ENCODE data around the gene SORD. TPM values are rescaled to one million over a fixed set of nuclear protein-coding genes. Genes with fewer than 3 reads are reported as not detected.
"Not testable (repeated sequence)": the region's sequence is repeated elsewhere in the genome, so short reads cannot be mapped to it uniquely, and the experiment has no call there.

Gene SORD
- total RNA-seq, 1 experiment from 2014 or later = 116 TPM

GRCh38 chr15:45040396-45040795 lies 17.4 kb downstream of the SORD start:
- H3K4me1 ChIP-seq (ENCODE audit: control insufficient read depth in 1 of 2, insufficient read depth in 2 of 2, low read length in 2 of 2); H3K27me3 ChIP-seq (ENCODE audit: insufficient read depth, low read length); H2AFZ ChIP-seq (ENCODE audit: low read depth, low read length, poor library complexity, severe bottlenecking); ATAC-seq; H3K9me3 ChIP-seq (ENCODE audit: control insufficient read depth in 1 of 2, insufficient read depth in 1 of 2, low read depth in 1 of 2, low read length in 2 of 2); H3K4me2 ChIP-seq (ENCODE audit: low read length); H3K36me3 ChIP-seq (ENCODE audit: control insufficient read depth in 1 of 2, insufficient read depth in 2 of 2, low read length in 2 of 2); H3K9me2 ChIP-seq (ENCODE audit: insufficient read depth); H3K9ac ChIP-seq (ENCODE audit: low read length); H3K4me3 ChIP-seq (replicated peaks in 1 of 2; ENCODE audit: low read depth in 1 of 2, low read length in 2 of 2); intact Hi-C loops (cut with micrococcal nuclease); BruUV-seq (replicated peaks); RAD21 ChIA-PET (ENCODE audit: low non-redundant PET in 1 of 2, low total read pairs in 2 of 2, uncharacterized antibody in 2 of 2, unreplicated experiment in 2 of 2); H4K20me1 ChIP-seq (ENCODE audit: insufficient read depth); DNase-seq (ENCODE audit: low read depth, low spot score); H3K79me2 ChIP-seq (ENCODE audit: insufficient read depth, low read length); CTCF ChIA-PET; H3K27ac ChIP-seq (ENCODE audit: low read depth, low read length); POLR2A ChIA-PET: not testable (repeated sequence)

DNA sequence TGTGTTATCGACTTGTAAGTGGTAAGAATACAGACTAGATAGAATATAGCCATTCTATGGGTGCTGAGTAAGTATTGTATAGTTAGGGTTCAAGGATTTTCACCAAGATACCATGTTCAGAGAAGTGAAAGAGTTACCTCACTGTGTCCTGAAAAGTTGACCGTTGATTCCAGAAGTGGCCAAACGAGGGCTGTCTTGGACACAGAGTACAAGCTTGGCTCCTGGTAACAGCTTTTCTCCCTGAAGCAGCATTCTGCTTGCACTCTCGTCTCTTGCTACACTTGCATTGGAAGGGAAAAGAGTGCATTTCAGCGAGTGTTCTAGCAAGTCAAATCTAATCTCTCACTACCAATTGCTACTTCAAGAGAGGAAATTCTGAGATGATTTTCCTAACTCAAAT lies 18.5 kb downstream of the SORD start:
- H3K4me2 ChIP-seq (ENCODE audit: low read length); H3K36me3 ChIP-seq (ENCODE audit: control insufficient read depth in 1 of 2, insufficient read depth in 2 of 2, low read length in 2 of 2); CTCF ChIA-PET; H3K9ac ChIP-seq (ENCODE audit: low read length); POLR2A ChIA-PET; H3K4me3 ChIP-seq (replicated peaks in 1 of 2; ENCODE audit: low read depth in 1 of 2, low read length in 2 of 2); DNase-seq (ENCODE audit: low read depth, low spot score); H2AFZ ChIP-seq (ENCODE audit: low read depth, low read length, poor library complexity, severe bottlenecking); H3K79me2 ChIP-seq (ENCODE audit: insufficient read depth, low read length); H3K9me3 ChIP-seq (ENCODE audit: control insufficient read depth in 1 of 2, insufficient read depth in 1 of 2, low read depth in 1 of 2, low read length in 2 of 2); H4K20me1 ChIP-seq (ENCODE audit: insufficient read depth); BruUV-seq (replicated peaks); RAD21 ChIA-PET (ENCODE audit: low non-redundant PET in 1 of 2, low total read pairs in 2 of 2, uncharacterized antibody in 2 of 2, unreplicated experiment in 2 of 2); intact Hi-C loops (cut with micrococcal nuclease); H3K4me1 ChIP-seq (ENCODE audit: control insufficient read depth in 1 of 2, insufficient read depth in 2 of 2, low read length in 2 of 2); H3K9me2 ChIP-seq (ENCODE audit: insufficient read depth); H3K27me3 ChIP-seq (ENCODE audit: insufficient read depth, low read length); ATAC-seq; H3K27ac ChIP-seq (ENCODE audit: low read depth, low read length): not testable (repeated sequence)

DNA sequence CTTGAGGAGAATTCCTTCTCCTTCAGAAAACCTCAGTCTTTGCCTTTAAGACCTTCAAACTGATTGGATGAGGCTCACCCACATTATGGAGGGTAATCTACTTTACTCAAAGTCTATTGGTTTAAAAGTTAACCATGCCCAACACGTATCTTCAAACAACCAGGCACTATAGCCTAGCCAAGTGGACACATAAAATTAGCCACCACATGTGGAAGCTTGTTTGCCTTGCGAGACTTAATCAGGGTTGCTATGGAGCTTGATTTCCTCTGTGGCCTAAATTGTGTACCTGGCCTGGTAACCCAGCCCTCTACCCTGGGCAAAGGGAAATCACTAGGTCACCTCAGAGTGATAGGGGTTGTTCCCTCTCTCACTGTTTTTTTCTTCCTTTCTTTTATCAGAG lies 19.9 kb downstream of the SORD start:
- H3K4me1 ChIP-seq (ENCODE audit: control insufficient read depth in 1 of 2, insufficient read depth in 2 of 2, low read length in 2 of 2); RAD21 ChIA-PET (ENCODE audit: low non-redundant PET in 1 of 2, low total read pairs in 2 of 2, uncharacterized antibody in 2 of 2, unreplicated experiment in 2 of 2); H3K4me3 ChIP-seq (replicated peaks in 1 of 2; ENCODE audit: low read depth in 1 of 2, low read length in 2 of 2); H3K9ac ChIP-seq (ENCODE audit: low read length); H3K79me2 ChIP-seq (ENCODE audit: insufficient read depth, low read length); H3K4me2 ChIP-seq (ENCODE audit: low read length); H4K20me1 ChIP-seq (ENCODE audit: insufficient read depth); intact Hi-C loops (cut with micrococcal nuclease); CTCF ChIA-PET; H3K9me2 ChIP-seq (ENCODE audit: insufficient read depth); H3K9me3 ChIP-seq (ENCODE audit: control insufficient read depth in 1 of 2, insufficient read depth in 1 of 2, low read depth in 1 of 2, low read length in 2 of 2); H3K36me3 ChIP-seq (ENCODE audit: control insufficient read depth in 1 of 2, insufficient read depth in 2 of 2, low read length in 2 of 2); BruUV-seq (replicated peaks); H3K27me3 ChIP-seq (ENCODE audit: insufficient read depth, low read length); DNase-seq (ENCODE audit: low read depth, low spot score); ATAC-seq; H2AFZ ChIP-seq (ENCODE audit: low read depth, low read length, poor library complexity, severe bottlenecking); POLR2A ChIA-PET; H3K27ac ChIP-seq (ENCODE audit: low read depth, low read length): not testable (repeated sequence)

- H2AFZ ChIP-seq (ENCODE audit: low read depth, low read length, poor library complexity, severe bottlenecking); H3K79me2 ChIP-seq (ENCODE audit: insufficient read depth, low read length); H3K4me2 ChIP-seq (ENCODE audit: low read length); H3K9ac ChIP-seq (ENCODE audit: low read length); H4K20me1 ChIP-seq (ENCODE audit: insufficient read depth); BruUV-seq (replicated peaks); H3K9me2 ChIP-seq (ENCODE audit: insufficient read depth); intact Hi-C loops (cut with micrococcal nuclease); H3K4me1 ChIP-seq (ENCODE audit: control insufficient read depth in 1 of 2, insufficient read depth in 2 of 2, low read length in 2 of 2); H3K27me3 ChIP-seq (ENCODE audit: insufficient read depth, low read length); H3K27ac ChIP-seq (ENCODE audit: low read depth, low read length); ATAC-seq; DNase-seq (ENCODE audit: low read depth, low spot score); RAD21 ChIA-PET (ENCODE audit: low non-redundant PET in 1 of 2, low total read pairs in 2 of 2, uncharacterized antibody in 2 of 2, unreplicated experiment in 2 of 2); CTCF ChIA-PET; H3K4me3 ChIP-seq (replicated peaks in 1 of 2; ENCODE audit: low read depth in 1 of 2, low read length in 2 of 2); H3K9me3 ChIP-seq (ENCODE audit: control insufficient read depth in 1 of 2, insufficient read depth in 1 of 2, low read depth in 1 of 2, low read length in 2 of 2); POLR2A ChIA-PET: not testable (repeated sequence)
- peaks cover 0 to 22% of the 10 kb centered on the region in 2 experiments; a peak in 1 of 4 replicates for H3K36me3 ChIP-seq (ENCODE audit: control insufficient read depth in 1 of 2, insufficient read depth in 2 of 2, low read length in 2 of 2)
These were observed 21.3 kb downstream of the SORD start for GRCh38 chr15:45044270-45044669.

DNA sequence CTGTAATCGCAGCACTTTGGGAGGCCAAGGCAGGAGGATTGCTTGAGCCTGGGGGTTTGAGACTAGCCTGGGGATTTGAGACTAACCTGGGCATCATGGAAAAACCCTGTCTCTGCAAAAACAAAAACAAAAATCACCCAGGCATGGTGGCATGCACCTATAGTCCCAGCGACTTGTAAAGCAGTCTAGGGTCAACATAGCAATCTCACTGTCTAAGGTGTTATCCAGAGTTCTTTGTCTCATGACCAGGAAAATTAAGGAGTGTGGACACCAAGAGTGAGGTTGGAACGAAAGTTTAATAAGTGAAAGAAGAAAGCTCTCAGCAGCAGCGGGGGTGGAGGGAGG lies 25.4 kb downstream of the SORD start:
- H3K27me3 ChIP-seq (ENCODE audit: insufficient read depth, low read length); intact Hi-C loops (cut with micrococcal nuclease); H3K27ac ChIP-seq (ENCODE audit: low read depth, low read length); H3K4me3 ChIP-seq (replicated peaks in 1 of 2; ENCODE audit: low read depth in 1 of 2, low read length in 2 of 2); H3K9me3 ChIP-seq (ENCODE audit: control insufficient read depth in 1 of 2, insufficient read depth in 1 of 2, low read depth in 1 of 2, low read length in 2 of 2); BruUV-seq (replicated peaks); CTCF ChIA-PET; H3K4me2 ChIP-seq (ENCODE audit: low read length); H2AFZ ChIP-seq (ENCODE audit: low read depth, low read length, poor library complexity, severe bottlenecking); ATAC-seq; POLR2A ChIA-PET; H3K4me1 ChIP-seq (ENCODE audit: control insufficient read depth in 1 of 2, insufficient read depth in 2 of 2, low read length in 2 of 2); H4K20me1 ChIP-seq (ENCODE audit: insufficient read depth); RAD21 ChIA-PET (ENCODE audit: low non-redundant PET in 1 of 2, low total read pairs in 2 of 2, uncharacterized antibody in 2 of 2, unreplicated experiment in 2 of 2); H3K9me2 ChIP-seq (ENCODE audit: insufficient read depth); H3K9ac ChIP-seq (ENCODE audit: low read length); DNase-seq (ENCODE audit: low read depth, low spot score): not testable (repeated sequence)
- Histone ChIP-seq H3K79me2 (ENCODE audit: insufficient read depth, low read length) (peaks cover 22% of the 10 kb centered on the region), H3K36me3 (ENCODE audit: control insufficient read depth in 1 of 2, insufficient read depth in 2 of 2, low read length in 2 of 2) (peaks cover 6 to 29% of the 10 kb centered on the region in 2 experiments; a peak in 2 of 4 replicates)

All from HCT116 (cell line).